ENCODE measurements around the gene AGRP.

GRCh38 chr16:67447508-67448076 is 35.8 kb downstream of the AGRP start:
- TF ChIP-seq, protein P1, sequence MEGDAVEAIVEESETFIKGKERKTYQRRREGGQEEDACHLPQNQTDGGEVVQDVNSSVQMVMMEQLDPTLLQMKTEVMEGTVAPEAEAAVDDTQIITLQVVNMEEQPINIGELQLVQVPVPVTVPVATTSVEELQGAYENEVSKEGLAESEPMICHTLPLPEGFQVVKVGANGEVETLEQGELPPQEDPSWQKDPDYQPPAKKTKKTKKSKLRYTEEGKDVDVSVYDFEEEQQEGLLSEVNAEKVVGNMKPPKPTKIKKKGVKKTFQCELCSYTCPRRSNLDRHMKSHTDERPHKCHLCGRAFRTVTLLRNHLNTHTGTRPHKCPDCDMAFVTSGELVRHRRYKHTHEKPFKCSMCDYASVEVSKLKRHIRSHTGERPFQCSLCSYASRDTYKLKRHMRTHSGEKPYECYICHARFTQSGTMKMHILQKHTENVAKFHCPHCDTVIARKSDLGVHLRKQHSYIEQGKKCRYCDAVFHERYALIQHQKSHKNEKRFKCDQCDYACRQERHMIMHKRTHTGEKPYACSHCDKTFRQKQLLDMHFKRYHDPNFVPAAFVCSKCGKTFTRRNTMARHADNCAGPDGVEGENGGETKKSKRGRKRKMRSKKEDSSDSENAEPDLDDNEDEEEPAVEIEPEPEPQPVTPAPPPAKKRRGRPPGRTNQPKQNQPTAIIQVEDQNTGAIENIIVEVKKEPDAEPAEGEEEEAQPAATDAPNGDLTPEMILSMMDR (IDR thresholded peaks at IDR 0.05), result peak in 10 of 12 donors; percentile 12 to 44 (median 30)
- TF ChIP-seq POLR2A (IDR thresholded peaks at IDR 0.05), result no peak

Data from heart left ventricle (tissue), 13 donors.